Measurements from ENCODE around the gene CDC14B. TPM values are rescaled to one million over a fixed set of nuclear protein-coding genes. Genes with fewer than 3 reads are reported as not detected.

The CDC14B gene
- polyA plus RNA-seq, 1 donor from 2014 or later, result 7.0 TPM

DNA sequence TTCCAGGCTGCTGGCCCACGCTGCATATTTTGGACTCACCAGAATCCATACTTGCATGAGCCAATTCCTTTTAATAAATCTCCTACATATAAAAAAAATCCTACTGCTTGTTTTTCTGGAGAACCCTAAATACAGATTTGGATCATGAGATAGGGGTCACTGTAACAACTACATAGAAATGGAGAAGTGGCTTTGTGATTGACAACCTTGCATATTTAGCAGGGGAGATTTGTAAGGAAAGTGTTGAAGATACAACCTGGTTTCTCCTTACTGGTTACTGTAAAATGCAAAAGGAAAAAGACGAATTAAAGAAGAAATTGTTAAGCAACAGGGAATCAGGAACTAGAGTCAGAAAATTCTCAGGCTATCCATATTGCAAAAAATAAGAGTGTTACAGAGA is 94.9 kb downstream of the CDC14B start (continued):
- TF ChIP-seq, protein P1, sequence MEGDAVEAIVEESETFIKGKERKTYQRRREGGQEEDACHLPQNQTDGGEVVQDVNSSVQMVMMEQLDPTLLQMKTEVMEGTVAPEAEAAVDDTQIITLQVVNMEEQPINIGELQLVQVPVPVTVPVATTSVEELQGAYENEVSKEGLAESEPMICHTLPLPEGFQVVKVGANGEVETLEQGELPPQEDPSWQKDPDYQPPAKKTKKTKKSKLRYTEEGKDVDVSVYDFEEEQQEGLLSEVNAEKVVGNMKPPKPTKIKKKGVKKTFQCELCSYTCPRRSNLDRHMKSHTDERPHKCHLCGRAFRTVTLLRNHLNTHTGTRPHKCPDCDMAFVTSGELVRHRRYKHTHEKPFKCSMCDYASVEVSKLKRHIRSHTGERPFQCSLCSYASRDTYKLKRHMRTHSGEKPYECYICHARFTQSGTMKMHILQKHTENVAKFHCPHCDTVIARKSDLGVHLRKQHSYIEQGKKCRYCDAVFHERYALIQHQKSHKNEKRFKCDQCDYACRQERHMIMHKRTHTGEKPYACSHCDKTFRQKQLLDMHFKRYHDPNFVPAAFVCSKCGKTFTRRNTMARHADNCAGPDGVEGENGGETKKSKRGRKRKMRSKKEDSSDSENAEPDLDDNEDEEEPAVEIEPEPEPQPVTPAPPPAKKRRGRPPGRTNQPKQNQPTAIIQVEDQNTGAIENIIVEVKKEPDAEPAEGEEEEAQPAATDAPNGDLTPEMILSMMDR (IDR thresholded peaks at IDR 0.05; ENCODE audit: poor library complexity, severe bottlenecking), result no peak
- no peak for TF ChIP-seq MXI1 (conservative IDR thresholded peaks at IDR 0.05; ENCODE audit: poor library complexity, severe bottlenecking)
- TF ChIP-seq TAF1 (IDR thresholded peaks at IDR 0.05; ENCODE audit: low read depth), result no peak

DNA sequence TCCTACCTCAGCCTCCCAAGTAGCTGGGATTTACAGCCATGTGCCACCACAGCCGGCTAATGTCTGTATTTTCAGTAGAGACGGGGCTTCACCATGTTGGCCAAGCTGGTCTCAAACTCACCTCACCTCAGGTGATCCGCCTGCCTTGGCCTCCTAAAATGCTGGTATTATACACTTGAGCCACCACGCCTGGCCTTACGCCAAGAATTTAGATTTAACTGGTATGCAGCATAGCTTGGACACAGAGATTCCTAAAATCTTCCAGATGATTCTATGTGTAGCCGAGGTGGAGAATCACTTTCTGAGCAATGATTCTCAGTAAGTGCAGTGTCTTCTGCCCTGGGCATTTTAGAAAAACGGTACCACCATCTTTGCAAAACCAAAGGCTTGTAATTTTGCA is 95.6 kb downstream of the CDC14B start:
- Histone ChIP-seq H2AFZ (ENCODE audit: low read depth, low read length) (no peak overlapping the region), H3K36me3 (ENCODE audit: insufficient read depth, low read length) (no peaks in the 10 kb centered on the region), H3F3A (ENCODE audit: insufficient read depth, low read length, poor library complexity, severe bottlenecking) (no peaks in the 10 kb centered on the region), H3K9me2 (ENCODE audit: insufficient read depth, low read length) (no peaks in the 10 kb centered on the region), H4K20me1 (ENCODE audit: insufficient read depth) (no peaks in the 10 kb centered on the region), H3K9ac (ENCODE audit: low read length) (no peak overlapping the region), H3K4me3 (ENCODE audit: low read length) (no peak overlapping the region), H3K9me3 (ENCODE audit: low read length) (no peaks in the 10 kb centered on the region), H3K4me2 (ENCODE audit: low read length) (no peak overlapping the region), H3K27ac (ENCODE audit: low read length) (no peak overlapping the region), H3K79me2 (replicated peaks; ENCODE audit: insufficient read depth, low read length) (no peaks in the 10 kb centered on the region), H3K27me3 (ENCODE audit: insufficient read depth, low read depth, low read length) (no peaks in the 10 kb centered on the region)
- TF ChIP-seq TAF1 (IDR thresholded peaks at IDR 0.05; ENCODE audit: low read depth) (no peak), EP300 (conservative IDR thresholded peaks at IDR 0.05; ENCODE audit: poor library complexity, severe bottlenecking) (no peak), POLR2AphosphoS5 (IDR thresholded peaks at IDR 0.05) (no peak), EZH2 (IDR thresholded peaks at IDR 0.05; ENCODE audit: borderline replicate concordance, insufficient read depth, low read length, poor library complexity, severe bottlenecking) (no peak), RAD21 (conservative IDR thresholded peaks at IDR 0.05) (no peak), MXI1 (conservative IDR thresholded peaks at IDR 0.05; ENCODE audit: poor library complexity, severe bottlenecking) (no peak), SMC3 (conservative IDR thresholded peaks at IDR 0.05; ENCODE audit: poor library complexity) (no peak)
- TF ChIP-seq, protein P2, sequence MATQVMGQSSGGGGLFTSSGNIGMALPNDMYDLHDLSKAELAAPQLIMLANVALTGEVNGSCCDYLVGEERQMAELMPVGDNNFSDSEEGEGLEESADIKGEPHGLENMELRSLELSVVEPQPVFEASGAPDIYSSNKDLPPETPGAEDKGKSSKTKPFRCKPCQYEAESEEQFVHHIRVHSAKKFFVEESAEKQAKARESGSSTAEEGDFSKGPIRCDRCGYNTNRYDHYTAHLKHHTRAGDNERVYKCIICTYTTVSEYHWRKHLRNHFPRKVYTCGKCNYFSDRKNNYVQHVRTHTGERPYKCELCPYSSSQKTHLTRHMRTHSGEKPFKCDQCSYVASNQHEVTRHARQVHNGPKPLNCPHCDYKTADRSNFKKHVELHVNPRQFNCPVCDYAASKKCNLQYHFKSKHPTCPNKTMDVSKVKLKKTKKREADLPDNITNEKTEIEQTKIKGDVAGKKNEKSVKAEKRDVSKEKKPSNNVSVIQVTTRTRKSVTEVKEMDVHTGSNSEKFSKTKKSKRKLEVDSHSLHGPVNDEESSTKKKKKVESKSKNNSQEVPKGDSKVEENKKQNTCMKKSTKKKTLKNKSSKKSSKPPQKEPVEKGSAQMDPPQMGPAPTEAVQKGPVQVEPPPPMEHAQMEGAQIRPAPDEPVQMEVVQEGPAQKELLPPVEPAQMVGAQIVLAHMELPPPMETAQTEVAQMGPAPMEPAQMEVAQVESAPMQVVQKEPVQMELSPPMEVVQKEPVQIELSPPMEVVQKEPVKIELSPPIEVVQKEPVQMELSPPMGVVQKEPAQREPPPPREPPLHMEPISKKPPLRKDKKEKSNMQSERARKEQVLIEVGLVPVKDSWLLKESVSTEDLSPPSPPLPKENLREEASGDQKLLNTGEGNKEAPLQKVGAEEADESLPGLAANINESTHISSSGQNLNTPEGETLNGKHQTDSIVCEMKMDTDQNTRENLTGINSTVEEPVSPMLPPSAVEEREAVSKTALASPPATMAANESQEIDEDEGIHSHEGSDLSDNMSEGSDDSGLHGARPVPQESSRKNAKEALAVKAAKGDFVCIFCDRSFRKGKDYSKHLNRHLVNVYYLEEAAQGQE (IDR thresholded peaks at IDR 0.05; ENCODE audit: borderline replicate concordance), result no peak
- TF ChIP-seq, protein P1 (IDR thresholded peaks at IDR 0.05; ENCODE audit: poor library complexity, severe bottlenecking), result no peak

All from neural cell (in vitro differentiated cells).